ENCODE results near the gene ZACN. TPM values are rescaled to one million over a fixed set of nuclear protein-coding genes. Genes with fewer than 3 reads are reported as not detected.
A peak's percentile ranks its signal among the peaks of the same experiment; 100 is the strongest.

Gene ZACN
- total RNA-seq, 1 donor from 2014 or later, result not detected

- Histone ChIP-seq H3K79me2 (ENCODE audit: low read depth) (no peaks in the 10 kb centered on the region), H3K4me1 (no peaks in the 10 kb centered on the region), H3K9me3 (ENCODE audit: low read depth) (no peaks in the 10 kb centered on the region), H3K4me2 (no peak overlapping the region), H3K9ac (no peak overlapping the region), H3K4me3 (no peak overlapping the region), H3K36me3 (peaks cover 4% of the 10 kb centered on the region), H4K20me1 (ENCODE audit: low read depth) (no peaks in the 10 kb centered on the region), H3K27ac (no peak overlapping the region), H3K27me3 (no peaks in the 10 kb centered on the region), H3F3A (ENCODE audit: low read depth) (no peaks in the 10 kb centered on the region), H2AFZ (replicated peaks) (no peak overlapping the region)
- TF ChIP-seq EZH2phosphoT487 (IDR thresholded peaks at IDR 0.05), result no peak
- TF ChIP-seq, protein P1, sequence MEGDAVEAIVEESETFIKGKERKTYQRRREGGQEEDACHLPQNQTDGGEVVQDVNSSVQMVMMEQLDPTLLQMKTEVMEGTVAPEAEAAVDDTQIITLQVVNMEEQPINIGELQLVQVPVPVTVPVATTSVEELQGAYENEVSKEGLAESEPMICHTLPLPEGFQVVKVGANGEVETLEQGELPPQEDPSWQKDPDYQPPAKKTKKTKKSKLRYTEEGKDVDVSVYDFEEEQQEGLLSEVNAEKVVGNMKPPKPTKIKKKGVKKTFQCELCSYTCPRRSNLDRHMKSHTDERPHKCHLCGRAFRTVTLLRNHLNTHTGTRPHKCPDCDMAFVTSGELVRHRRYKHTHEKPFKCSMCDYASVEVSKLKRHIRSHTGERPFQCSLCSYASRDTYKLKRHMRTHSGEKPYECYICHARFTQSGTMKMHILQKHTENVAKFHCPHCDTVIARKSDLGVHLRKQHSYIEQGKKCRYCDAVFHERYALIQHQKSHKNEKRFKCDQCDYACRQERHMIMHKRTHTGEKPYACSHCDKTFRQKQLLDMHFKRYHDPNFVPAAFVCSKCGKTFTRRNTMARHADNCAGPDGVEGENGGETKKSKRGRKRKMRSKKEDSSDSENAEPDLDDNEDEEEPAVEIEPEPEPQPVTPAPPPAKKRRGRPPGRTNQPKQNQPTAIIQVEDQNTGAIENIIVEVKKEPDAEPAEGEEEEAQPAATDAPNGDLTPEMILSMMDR (IDR thresholded peaks at IDR 0.05), result no peak
- no peak for TF ChIP-seq EZH2 (IDR thresholded peaks at IDR 0.05)
- H3K36me3 Mint-ChIP-seq, result peaks cover 25% of the 10 kb centered on the region
- H3K9me3 Mint-ChIP-seq, result no peaks in the 10 kb centered on the region
- no peaks in the 10 kb centered on the region for H3K4me1 Mint-ChIP-seq
- no peak overlapping the region for H3K4me3 Mint-ChIP-seq
- H3K27me3 Mint-ChIP-seq (ENCODE audit: insufficient read depth, low read depth), result no peaks in the 10 kb centered on the region
- H3K27ac Mint-ChIP-seq, result no peak overlapping the region
- DNase-seq (ENCODE audit: low spot score), result no peak
These were observed 17.0 kb downstream of the ZACN start for GRCh38 chr17:76095943-76096342.

GRCh38 chr17:76097716-76098295 is 18.8 kb downstream of the ZACN start:
- Histone ChIP-seq H3K4me1 (peaks cover 4% of the 10 kb centered on the region), H3K9ac (no peak overlapping the region), H3K27me3 (no peaks in the 10 kb centered on the region), H3K79me2 (ENCODE audit: low read depth) (peaks cover 12% of the 10 kb centered on the region), H2AFZ (replicated peaks) (no peak overlapping the region), H3K9me3 (ENCODE audit: low read depth) (no peaks in the 10 kb centered on the region), H3K4me2 (no peak overlapping the region), H3K36me3 (peaks cover 9% of the 10 kb centered on the region), H4K20me1 (ENCODE audit: low read depth) (no peaks in the 10 kb centered on the region), H3K27ac (no peak overlapping the region), H3F3A (ENCODE audit: low read depth) (no peaks in the 10 kb centered on the region), H3K4me3 (no peak overlapping the region)
- DNase-seq (ENCODE audit: low spot score), result no peak
- Mint-ChIP-seq H3K36me3 (peaks cover 31% of the 10 kb centered on the region), H3K4me1 (peaks cover 3% of the 10 kb centered on the region), H3K9me3 (no peaks in the 10 kb centered on the region), H3K4me3 (no peak overlapping the region), H3K27ac (no peak overlapping the region), H3K27me3 (ENCODE audit: insufficient read depth, low read depth) (no peaks in the 10 kb centered on the region)
- TF ChIP-seq EZH2 (IDR thresholded peaks at IDR 0.05) (no peak), EZH2phosphoT487 (IDR thresholded peaks at IDR 0.05) (no peak)
- TF ChIP-seq, protein P1 (IDR thresholded peaks at IDR 0.05), result no peak

DNA sequence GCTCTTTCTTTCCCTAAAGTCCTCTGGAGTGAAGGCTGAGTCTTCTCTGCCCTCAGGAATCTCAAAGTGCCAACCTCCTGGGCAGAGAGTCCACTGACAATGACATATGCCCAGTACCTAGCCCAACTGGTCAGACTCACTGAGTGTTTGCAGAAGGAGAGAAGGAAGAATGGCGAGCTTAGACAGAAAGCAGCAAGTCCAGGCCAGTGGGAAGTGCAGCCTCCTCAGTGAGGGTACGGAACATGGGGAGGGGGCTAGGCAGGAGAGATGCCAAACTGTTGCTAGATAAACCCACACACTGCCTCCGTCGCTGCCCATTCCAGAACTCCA is 23.9 kb downstream of the ZACN start:
- H3K4me1 Mint-ChIP-seq, result peaks cover 24% of the 10 kb centered on the region
- H3K27ac Mint-ChIP-seq, result peak overlapping the region; percentile 99
- H3K36me3 ChIP-seq, result peaks cover 9% of the 10 kb centered on the region
- H3K9me3 ChIP-seq (ENCODE audit: low read depth), result no peaks in the 10 kb centered on the region
- H4K20me1 ChIP-seq (ENCODE audit: low read depth), result no peaks in the 10 kb centered on the region
- no peaks in the 10 kb centered on the region for H3K27me3 ChIP-seq
- TF ChIP-seq EZH2 (IDR thresholded peaks at IDR 0.05), result no peak
- no peak for TF ChIP-seq EZH2phosphoT487 (IDR thresholded peaks at IDR 0.05)
- TF ChIP-seq, protein P1 (IDR thresholded peaks at IDR 0.05), result no peak
- H3F3A ChIP-seq (ENCODE audit: low read depth), result peaks cover 25% of the 10 kb centered on the region
- peaks cover 18% of the 10 kb centered on the region for H3K36me3 Mint-ChIP-seq
- H3K9me3 Mint-ChIP-seq, result no peaks in the 10 kb centered on the region
- H3K27ac ChIP-seq, result no peak overlapping the region
- peaks cover 12% of the 10 kb centered on the region for H3K4me1 ChIP-seq
- no peak for DNase-seq (ENCODE audit: low spot score)
- H3K27me3 Mint-ChIP-seq (ENCODE audit: insufficient read depth, low read depth), result peaks cover 8% of the 10 kb centered on the region
- H3K4me2 ChIP-seq, result peak overlapping the region; percentile 95
- peak overlapping the region; percentile 99 for H2AFZ ChIP-seq (replicated peaks)
- peaks cover 19% of the 10 kb centered on the region for H3K79me2 ChIP-seq (ENCODE audit: low read depth)
- H3K4me3 Mint-ChIP-seq, result peak overlapping the region; percentile 97
- H3K9ac ChIP-seq, result peak overlapping the region; percentile 65
- peak overlapping the region; percentile 99 for H3K4me3 ChIP-seq

Data from neural progenitor cell (in vitro differentiated cells).